Astrocyte of the cerebellum (primary cell): ENCODE measurements around the gene CARD6.
A peak's percentile ranks its signal among the peaks of the same experiment; 100 is the strongest.
"Not testable (repeated sequence)": the region's sequence is repeated elsewhere in the genome, so short reads cannot be mapped to it uniquely, and the experiment has no call there.

Experiments used
- DNase-seq: peaks from one replicate; pipeline ENCODE4 v3.0.0-alpha.2; 2011; ENCODE audit warnings: low read depth
- H3K4me3 ChIP-seq: 2 replicates; pipeline ENCODE4 v1.5.1; 2011; ENCODE audit warnings: mild to moderate bottlenecking, low read depth, low read length, moderate library complexity
- in situ Hi-C: cut with HindIII; loops from 2 replicates; pipeline ENCODE4 v1.10.0; 2017; ENCODE audit warnings: low sequenced_read_pairs
- TF ChIP-seq, protein P1 (sequence below): IDR thresholded peaks from 2 replicates; pipeline ENCODE4 v1.5.1; 2012; ENCODE audit warnings: low read length, low read depth, moderate library complexity, mild to moderate bottlenecking; ENCODE audit errors: missing control alignments

CARD6 gene

DNA sequence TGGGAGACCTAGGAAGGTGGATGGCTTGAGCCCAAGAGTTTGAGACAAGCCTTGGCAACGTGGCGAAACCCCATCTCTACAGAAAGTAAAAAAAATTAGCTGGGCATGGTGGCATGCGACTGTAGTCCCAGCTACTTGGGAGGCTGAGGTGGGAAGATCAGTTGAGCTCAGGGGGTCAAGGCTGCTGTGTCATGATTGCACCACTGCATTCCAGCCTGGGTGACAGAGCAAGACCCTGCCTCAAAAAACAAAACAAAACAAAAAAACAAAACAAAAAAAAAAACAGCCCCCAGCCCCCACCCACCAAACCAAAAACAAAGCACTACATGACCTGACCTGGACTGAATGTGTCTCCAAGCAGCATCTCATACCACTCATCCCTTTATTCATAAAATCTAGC, 34.8 kb downstream of the CARD6 start:
- in situ Hi-C loops, result no loop called here
- DNase-seq, result no peak

DNA sequence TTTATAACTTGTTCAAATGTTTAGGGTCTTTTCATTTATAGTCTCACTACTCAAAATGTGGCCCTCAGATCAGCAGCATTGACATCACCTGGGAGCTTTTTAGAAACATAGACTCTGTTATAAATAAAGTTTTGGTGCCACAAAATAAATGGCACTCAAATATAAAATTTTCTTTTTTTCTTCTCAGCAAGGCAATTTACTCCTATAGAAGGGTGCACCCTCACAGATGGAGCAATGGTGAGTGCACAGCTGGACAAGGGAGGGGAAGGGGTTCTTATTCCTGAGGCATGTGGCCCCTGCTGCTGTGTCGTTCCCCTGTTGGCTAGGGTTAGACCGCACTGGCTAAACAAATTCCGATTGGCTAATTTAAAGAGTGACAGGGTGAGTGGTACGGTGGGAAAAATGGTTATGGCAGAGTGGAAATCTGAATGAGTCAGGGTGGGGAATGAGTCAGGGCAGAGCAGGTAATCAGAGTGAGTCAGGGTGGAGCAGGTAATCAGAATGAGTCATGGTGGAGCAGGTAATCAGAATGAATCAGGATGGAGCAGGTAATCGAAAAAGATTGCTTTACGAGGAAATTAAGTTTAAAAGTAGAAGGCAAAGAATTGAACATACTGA, 36.3 kb downstream of the CARD6 start:
- in situ Hi-C loops, result no loop called here
- DNase-seq, result no peak
- H3K4me3 ChIP-seq, result no peak overlapping the region
- TF ChIP-seq, protein P1, sequence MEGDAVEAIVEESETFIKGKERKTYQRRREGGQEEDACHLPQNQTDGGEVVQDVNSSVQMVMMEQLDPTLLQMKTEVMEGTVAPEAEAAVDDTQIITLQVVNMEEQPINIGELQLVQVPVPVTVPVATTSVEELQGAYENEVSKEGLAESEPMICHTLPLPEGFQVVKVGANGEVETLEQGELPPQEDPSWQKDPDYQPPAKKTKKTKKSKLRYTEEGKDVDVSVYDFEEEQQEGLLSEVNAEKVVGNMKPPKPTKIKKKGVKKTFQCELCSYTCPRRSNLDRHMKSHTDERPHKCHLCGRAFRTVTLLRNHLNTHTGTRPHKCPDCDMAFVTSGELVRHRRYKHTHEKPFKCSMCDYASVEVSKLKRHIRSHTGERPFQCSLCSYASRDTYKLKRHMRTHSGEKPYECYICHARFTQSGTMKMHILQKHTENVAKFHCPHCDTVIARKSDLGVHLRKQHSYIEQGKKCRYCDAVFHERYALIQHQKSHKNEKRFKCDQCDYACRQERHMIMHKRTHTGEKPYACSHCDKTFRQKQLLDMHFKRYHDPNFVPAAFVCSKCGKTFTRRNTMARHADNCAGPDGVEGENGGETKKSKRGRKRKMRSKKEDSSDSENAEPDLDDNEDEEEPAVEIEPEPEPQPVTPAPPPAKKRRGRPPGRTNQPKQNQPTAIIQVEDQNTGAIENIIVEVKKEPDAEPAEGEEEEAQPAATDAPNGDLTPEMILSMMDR, result no peak

More for the DNA sequence above, 34.8 kb downstream of the CARD6 start:
- no peak overlapping the region for H3K4me3 ChIP-seq
- TF ChIP-seq, protein P1, result no peak

DNA sequence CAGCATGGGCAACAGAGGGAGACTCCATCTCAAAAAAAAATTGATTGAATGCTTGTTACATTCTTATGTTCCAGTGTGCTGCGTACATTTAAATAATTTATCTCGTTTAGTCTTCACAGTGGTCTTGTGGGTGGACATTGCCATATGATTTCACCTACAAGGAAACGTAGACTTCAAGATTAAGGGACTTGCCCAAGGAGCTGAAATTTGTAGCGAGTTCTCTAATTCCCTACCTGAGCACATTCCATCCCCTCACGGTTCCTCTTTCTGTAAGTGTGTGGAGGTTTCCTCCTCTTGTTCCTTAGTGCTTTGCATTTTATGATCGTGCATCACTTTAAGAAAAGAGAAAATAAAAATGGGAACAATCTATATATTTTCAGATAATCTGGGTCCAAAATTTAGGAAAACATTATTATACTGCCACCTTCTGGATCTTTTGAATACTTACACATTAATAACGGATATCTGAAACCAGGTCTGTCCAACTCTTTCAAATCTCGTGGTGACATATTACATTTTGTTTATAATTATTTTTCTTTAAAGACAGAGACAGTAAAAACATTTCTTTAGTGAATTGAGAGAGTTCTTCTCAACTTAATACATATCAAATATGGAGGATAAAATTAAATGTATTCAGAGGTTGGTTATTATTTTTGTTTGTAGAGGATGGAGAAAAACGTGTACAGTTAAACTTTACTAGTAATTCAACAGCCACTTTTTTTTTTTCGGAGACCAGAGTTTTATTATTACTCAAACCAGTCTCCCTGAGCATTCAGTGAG, 38.2 kb downstream of the CARD6 start:
- TF ChIP-seq, protein P1, result no peak
- in situ Hi-C loops, result no loop called here
- peak; percentile 8 for DNase-seq
- no peak overlapping the region for H3K4me3 ChIP-seq

DNA sequence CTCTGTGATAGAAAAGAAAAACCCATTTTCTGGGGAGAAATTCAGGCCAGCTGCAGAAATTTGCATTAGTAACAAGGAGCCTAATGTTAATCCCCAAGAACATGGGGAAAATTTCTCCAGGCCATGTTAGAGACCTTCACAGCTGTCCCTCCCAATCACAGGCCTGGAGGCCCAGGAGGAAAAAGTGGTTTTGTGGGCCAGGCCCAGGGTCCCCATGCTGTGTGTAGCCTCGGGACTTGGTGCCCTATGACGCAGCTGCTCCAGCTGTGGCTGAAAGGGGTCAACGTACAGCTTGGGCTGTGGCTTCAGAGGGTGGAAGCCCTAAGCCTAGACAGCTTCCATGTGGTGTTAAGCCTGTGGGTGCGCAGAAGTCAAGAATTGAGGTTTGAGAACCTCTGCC, 41.1 kb downstream of the CARD6 start:
- TF ChIP-seq, protein P1, result no peak
- DNase-seq, result no peak
- no peak overlapping the region for H3K4me3 ChIP-seq
- in situ Hi-C loops, result no loop called here

DNA sequence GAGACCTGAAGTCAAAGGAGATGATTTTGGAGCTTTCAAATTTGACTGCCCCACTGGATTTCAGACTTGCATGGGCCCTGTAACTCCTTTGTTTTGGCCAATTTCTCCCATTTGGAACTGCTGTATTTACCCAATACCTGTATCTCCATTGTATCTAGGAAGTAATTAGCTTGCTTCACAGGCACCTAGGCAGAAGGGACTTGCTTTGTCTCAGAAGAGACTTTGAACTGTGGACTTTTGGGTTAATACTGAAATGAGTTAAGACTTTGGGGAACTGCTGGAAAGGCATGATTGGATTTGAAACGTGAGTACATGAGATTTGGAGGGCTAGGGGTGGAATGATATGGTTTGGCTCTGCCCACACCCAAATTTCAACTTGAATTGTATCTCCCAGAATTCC, 41.9 kb downstream of the CARD6 start:
- H3K4me3 ChIP-seq, DNase-seq, in situ Hi-C loops: not testable (repeated sequence)

DNA sequence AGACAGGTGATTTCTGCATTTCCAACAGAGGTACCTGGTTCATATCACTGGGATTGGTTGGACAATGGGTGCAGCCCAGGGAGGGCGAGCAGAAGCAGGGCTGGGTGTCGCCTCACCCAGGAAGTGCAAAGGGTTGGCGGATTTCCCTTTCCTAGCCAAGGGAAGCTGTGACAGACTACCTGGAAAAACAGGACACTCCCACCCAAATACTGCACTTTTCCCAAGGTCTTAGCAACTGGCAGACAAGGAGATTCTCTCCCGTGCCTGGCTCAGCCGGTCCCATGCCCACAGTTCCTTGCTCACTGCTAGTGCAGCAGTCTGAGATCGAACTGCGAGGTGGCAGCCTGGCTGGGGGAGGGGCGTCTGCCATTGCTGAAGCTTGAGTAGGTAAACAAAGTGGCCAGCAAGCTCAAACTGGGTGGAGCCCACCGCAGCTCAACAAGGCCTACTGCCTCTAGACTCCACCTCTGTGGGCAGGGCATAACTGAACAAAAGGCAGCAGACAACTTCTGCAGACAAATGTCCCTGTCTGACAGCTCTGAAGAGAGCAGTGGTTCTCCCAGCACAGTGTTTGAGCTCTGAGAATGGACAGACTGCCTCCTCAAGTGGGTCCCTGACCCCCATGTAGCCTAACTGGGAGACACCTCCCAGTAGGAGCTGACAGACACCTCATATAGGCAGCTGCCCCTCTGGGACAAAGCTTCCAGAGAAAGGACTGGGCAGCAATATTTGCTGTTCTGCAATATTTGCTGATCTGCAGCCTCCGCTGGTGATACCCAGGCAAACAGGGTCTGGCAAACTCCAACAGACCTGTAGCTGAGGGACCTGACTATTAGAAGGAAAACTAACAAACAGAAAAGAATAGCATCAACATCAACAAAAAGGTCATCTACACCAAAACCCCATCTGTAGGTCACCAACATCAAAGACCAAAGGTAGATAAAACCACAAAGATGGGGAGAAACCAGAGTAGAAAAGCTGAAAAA, 54.6 kb downstream of the CARD6 start:
- in situ Hi-C loops, DNase-seq, H3K4me3 ChIP-seq: not testable (repeated sequence)

DNA sequence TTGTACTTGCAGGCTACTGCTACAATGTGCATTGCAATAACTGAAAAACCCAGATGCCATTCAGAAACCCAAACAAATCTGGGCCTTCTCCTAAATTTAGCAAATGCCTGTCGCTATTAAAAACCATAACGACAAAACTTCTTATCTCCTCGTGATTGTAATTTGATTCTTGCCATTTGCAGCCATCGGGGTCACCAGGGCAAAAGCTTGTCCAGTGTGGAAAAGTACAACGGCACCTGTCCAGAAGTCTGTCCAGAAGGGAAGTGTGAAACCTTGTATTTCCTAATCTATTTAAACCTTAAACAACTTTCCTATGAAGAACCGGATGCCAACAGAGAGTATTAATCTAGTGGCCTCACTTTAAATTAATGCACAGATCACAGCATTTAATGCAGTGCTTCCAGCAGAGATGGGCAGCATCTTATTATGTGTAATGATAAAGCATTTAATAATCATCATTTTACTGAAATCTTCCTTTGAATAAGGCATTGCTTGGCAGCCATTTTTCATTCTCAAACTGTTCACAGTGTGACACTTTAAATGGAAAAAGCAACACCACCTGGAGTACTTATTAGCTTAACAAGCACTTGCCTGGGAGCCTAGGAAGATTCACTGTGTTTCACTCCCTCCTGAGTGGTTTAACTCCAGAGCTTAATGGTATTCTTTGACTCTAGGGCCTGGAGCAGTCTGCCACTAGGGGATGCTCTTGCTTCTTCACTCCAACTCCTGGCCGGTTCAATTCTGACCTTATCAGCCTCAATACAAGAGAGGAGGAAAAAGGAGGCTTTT, 63.2 kb downstream of the CARD6 start:
- TF ChIP-seq, protein P1, result peak; percentile 100
- in situ Hi-C loops, result loop anchor here (25.0 kb wide), 1 partner anchor 933 kb away; no protein-coding TSS in a partner anchor
- peak; percentile 82 for DNase-seq

More for the DNA sequence above, 63.2 kb downstream of the CARD6 start:
- no peak overlapping the region for H3K4me3 ChIP-seq
